Stimulated activated CD4-positive, alpha-beta T cell treated with anti-CD3 and anti-CD28 coated beads, TNF-alpha, amount 100 ng/mL, for 1 hour (primary cell): ENCODE results near the gene LRRC51.
A peak's percentile ranks its signal among the peaks of the same experiment; 100 is the strongest.

Experiments
- DNase-seq, 3 donors: peaks; one replicate each; pipeline ENCODE4 v3.0.0-alpha.2; 2020; ENCODE audit warnings: low read depth in 3 of 3, low spot score in 1 of 3

LRRC51 gene

DNA sequence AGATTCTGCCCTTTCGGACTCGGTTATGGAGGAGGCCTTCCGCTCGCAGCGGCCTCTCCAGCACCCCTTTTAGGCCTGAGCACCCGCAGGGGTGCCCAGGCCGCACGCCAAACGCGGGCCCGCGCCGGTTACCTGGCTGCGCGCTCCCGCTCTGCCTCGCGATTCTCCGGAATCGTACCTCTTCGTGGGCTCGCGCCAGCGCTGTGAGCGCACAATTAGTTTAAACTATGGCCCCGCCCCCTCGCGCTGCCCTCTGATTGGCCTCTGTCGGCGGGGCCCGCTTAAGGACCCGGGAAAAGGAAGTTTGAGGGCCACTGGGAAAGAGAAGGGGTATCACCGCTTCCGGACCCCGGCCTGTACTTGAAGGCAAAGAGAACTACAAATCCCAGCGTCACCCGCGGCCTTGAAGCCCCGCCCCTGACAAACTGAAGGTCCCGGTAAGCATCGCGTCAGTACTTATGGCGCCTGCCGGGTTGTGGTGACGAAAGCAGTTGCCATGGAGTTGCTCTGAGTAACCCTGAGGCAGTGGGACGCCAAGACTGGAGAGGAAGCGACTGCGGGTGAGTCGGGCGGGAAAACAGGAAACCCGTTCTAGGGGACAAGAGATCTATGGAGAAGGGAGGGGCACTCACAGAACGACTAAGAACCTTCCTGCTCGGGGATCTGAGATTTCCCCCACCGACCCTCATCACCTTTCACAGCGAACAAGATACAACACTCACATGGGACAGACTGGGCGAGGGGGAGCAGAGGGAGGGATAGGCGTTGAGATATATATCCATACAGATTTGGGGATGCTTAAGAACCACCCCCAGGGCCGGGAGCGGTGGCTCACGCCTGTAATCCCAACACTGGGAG is at the start of gene LRRC51, which contains the start of gene NUMA1:
LRRC51 (plus strand) TSS at position 525 of the 858 bp plus-strand sequence. CDS start 8,234 bp downstream, outside the sequence.
NUMA1 (minus strand) TSS at position 217 of the 858 bp plus-strand sequence. CDS start 44,599 bp downstream, outside the sequence.
- peak; percentile 93 to 98 (median 97) for DNase-seq

DNA sequence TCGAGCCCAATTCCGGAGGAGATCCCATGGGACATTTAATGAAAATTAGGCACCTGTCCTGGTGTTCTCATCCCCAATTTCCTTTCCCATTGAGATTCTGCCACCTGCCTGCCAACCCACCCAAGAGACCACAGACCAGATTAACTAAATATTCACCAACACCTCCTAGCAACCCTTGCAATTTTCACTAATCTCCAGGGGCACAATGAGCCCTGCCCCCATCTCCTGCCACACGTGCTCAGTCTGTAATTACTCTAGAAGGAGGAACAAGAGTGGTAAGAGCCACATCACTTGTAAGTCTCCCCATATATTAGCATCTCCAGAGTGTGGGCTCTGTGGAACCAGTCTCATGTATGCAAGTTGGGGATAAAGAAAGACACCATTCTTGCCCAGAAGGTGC is 44.0 kb upstream of the LRRC51 start:
- no peak for DNase-seq

- no peak for DNase-seq
Measured at GRCh38 chr11:72037554-72038311, 42.9 kb upstream of the LRRC51 start.

- DNase-seq: no peak
Measured at GRCh38 chr11:72038491-72038890, 42.2 kb upstream of the LRRC51 start.

DNA sequence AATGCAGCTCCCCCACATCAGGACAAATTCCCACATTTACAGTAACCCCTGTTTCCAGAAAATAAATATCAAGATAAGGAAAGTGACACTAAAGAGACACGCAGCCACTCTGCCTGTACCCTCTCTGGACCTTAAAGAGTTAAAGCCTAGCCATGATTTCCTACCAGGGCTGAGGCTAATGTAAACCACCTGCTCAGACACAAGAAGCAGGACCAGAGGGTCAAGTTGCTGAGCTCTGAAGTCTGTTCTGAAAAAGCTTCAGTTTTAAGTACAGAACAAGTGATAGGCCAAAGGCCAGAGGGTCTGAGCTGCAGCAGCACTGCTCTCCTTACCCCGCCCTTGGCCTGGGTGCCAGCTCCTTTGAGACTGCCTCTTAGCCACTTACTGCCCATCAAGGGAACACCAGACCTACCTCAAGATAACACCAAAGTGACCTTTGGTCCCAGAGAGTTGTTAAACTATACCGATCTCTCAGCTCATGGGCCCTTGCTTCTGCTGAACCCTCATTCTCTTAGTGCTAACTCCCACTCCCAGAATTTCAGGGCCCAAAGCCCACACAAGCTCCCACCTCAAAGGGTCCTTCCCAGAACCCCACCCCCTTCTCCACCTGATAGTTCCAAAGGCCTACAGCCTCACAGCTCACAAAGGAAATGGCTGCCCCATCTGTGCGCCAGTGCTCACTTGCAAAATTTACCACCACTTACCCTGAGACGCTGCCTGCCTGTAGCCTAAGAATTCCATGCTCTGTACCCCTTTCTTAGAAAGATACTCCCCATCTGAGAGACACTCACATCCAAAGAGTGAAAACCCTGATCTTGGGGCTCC is 41.4 kb upstream of the LRRC51 start:
- DNase-seq: no peak

DNA sequence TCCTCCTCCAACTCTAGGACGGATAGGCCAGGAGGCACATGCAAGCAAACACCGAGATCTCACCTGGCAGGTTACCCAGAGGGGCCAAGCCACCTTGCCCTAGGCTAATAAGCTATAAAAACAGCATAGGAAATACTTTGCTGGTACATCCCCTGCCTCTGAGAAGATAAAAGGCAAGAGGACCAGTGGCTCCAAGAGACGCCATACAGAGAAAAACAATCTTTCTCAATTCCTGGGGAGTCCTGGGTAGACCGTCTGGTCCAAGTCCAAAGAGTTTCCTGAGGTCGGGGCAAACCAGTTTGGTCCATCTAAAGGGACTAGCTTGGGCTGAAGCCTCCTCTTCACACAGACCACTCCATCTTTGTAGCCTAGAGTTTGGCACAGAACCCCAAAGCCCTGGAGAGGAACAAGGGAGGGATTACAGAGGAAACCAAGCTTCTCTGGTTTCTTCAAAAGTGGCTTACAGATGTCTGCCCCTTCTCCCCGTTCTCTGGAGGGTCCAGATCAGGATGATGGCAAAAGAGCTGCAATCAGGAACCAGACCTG is 40.7 kb upstream of the LRRC51 start:
- DNase-seq: no peak

DNA sequence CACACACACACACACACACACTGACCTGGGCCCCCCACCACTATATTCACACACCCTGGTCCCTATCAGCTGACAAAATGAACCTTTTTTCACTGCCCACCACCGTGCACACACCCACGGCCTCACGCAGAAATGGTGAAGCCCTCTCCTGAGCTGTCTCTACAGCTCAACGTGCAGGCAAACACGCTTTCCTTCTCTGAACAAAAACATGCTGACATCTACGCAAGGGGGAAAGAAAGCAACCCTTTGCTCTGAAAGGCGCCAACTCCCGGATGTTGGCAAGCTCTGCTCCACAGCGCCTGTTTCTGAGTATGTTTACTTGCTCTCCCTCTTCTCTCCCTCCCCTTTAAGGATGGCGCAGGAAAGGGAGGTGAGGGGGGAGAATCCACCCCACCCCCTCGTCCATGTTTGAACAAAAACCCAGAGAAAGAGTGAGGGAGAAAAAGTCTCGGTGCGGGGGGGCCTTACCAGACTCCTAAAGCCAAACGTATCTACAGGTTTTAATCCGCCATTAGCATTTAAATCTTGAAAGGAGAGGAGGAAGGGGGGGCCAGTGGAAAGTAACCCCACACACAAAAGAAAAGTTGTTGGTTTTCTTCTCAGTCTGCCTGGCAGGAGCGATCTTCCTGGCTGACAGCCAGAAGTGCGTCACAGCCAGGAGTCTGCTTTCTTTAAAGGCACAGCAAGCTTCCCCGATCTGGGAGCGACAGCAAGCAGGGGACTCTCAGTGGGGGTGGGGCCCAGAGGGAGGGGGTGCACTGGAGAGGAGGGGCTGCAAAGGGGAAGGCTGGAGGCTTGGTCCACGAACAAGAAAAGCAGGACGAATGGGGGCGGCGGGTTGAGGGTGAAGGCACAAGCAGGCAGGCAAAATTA is 39.9 kb upstream of the LRRC51 start:
- DNase-seq: peak; percentile 51 to 59 (median 54)

GRCh38 chr11:72041364-72042063 is 39.1 kb upstream of the LRRC51 start:
- DNase-seq: peak in 2 of 3 donors; percentile 1 to 27

GRCh38 chr11:72042064-72042745 is 38.4 kb upstream of the LRRC51 start:
- DNase-seq: no peak

GRCh38 chr11:72045849-72046248 is 34.8 kb upstream of the LRRC51 start:
- DNase-seq: no peak

DNA sequence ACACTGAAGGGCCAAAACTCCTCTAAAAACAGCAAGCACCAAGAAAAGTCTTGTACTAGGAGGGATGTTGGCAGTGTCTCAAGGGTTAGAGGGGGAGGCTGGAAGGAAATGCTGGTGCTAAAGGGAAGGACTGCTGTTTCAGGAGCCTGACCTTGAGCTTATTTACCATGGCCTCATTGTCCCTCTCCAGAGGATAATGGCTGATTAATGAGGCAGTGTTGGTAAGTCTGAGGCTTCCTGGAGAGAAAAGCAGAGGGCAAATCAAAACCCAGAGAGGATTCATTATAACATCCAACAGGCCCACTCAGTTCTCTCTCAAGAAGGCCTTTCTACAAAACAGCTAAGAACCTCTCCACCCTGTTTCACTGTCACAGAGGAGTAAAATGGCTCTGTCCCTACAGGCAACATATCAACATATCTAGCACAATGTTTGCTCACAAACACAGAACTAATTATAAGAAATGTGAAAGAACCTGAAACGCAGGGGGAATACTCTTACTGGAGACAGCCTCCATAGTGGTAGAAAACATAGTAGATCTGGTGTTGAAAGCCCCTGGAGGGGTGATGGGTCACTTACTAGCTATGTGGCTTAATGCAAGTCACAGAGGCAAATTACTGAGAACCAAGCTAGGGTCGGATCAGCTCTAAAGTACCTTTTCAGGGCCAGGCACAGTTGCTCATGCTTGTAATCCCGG is 31.7 kb upstream of the LRRC51 start:
- DNase-seq: no peak

GRCh38 chr11:72058416-72059034 is 22.1 kb upstream of the LRRC51 start:
- DNase-seq: no peak

GRCh38 chr11:72061739-72062396 is 18.8 kb upstream of the LRRC51 start:
- no peak for DNase-seq

GRCh38 chr11:72066855-72067254 is 13.8 kb upstream of the LRRC51 start:
- no peak for DNase-seq

DNA sequence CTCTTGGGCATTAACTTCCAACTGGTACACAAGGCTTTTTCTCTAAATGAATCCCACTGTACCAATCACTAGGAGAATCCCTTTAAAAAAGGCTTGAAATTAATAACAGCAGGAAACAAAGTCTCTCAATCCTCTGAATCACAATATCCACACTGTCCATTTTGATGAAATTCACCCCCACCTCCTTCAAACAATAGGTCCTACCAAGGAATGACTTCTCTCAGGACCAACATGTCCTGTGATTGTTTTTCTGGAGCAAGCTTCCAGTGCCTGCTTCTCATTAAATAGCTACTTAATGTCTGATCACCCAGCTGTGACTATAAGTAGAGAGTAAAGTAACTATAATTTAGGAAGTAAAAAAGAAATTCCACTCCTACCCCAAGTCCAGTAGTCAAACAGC is 13.4 kb upstream of the LRRC51 start:
- no peak for DNase-seq

- no peak for DNase-seq
Measured at GRCh38 chr11:72067676-72068075, 13.0 kb upstream of the LRRC51 start.

DNA sequence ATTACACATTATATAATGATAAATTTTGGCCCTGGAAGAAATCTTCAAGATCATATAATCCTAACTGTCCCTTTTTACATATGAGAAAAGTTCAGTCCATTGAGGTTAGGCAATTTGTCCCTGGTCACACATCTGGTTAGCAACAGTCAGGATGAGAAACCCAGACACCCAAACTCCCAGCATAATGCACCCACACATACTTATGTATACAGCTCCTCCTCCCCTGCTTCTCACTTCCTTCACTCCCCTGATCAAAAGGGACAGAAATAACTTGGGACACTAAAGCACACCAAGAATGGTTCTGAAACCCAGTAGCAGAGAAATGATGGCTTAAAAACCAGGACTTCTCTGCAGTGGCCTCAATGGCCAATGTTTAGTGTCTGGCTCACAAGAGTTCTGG is 11.4 kb upstream of the LRRC51 start:
- DNase-seq: no peak
